ENCODE results near the gene RNGTT.

GRCh38 chr6:88860310-88860709 is 103.1 kb downstream of the RNGTT start:
- TF ChIP-seq EP300 (IDR thresholded peaks at IDR 0.05; ENCODE audit: borderline replicate concordance) (no peak), MAX (IDR thresholded peaks at IDR 0.05) (no peak), EGR1 (IDR thresholded peaks at IDR 0.05) (no peak), YY1 (IDR thresholded peaks at IDR 0.05; ENCODE audit: low read depth) (no peak), USF1 (IDR thresholded peaks at IDR 0.05) (no peak), TAF1 (IDR thresholded peaks at IDR 0.05; ENCODE audit: low read depth) (no peak), FOXM1 (IDR thresholded peaks at IDR 0.05; ENCODE audit: borderline replicate concordance, low read depth) (no peak), CEBPB (IDR thresholded peaks at IDR 0.05) (no peak), ZBTB7A (IDR thresholded peaks at IDR 0.05; ENCODE audit: low read depth) (no peak)

Measured in Ishikawa (cell line).